ENCODE data around the gene CDC42BPA.

- TF ChIP-seq ARNTL (CRISPR knock-in tag; IDR thresholded peaks at IDR 0.05; ENCODE audit: borderline replicate concordance, low read depth), result no peak
- no peak for TF ChIP-seq SNAI2 (CRISPR knock-in tag; IDR thresholded peaks at IDR 0.05)
- TF ChIP-seq, protein P1, sequence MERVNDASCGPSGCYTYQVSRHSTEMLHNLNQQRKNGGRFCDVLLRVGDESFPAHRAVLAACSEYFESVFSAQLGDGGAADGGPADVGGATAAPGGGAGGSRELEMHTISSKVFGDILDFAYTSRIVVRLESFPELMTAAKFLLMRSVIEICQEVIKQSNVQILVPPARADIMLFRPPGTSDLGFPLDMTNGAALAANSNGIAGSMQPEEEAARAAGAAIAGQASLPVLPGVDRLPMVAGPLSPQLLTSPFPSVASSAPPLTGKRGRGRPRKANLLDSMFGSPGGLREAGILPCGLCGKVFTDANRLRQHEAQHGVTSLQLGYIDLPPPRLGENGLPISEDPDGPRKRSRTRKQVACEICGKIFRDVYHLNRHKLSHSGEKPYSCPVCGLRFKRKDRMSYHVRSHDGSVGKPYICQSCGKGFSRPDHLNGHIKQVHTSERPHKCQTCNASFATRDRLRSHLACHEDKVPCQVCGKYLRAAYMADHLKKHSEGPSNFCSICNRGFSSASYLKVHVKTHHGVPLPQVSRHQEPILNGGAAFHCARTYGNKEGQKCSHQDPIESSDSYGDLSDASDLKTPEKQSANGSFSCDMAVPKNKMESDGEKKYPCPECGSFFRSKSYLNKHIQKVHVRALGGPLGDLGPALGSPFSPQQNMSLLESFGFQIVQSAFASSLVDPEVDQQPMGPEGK (CRISPR knock-in tag; IDR thresholded peaks at IDR 0.05; ENCODE audit: borderline replicate concordance), result no peak
- no peak for TF ChIP-seq CSDC2 (CRISPR knock-in tag; IDR thresholded peaks at IDR 0.05)
- TF ChIP-seq TCF4 (CRISPR knock-in tag; IDR thresholded peaks at IDR 0.05; ENCODE audit: borderline replicate concordance), result no peak
- no peak for TF ChIP-seq ISL1 (CRISPR knock-in tag; IDR thresholded peaks at IDR 0.05)
- TF ChIP-seq PPARA (CRISPR knock-in tag; IDR thresholded peaks at IDR 0.05; ENCODE audit: borderline replicate concordance), result no peak
- TF ChIP-seq ZNF70 (CRISPR knock-in tag; IDR thresholded peaks at IDR 0.05), result no peak
- no peak for TF ChIP-seq GLIS3 (CRISPR knock-in tag; IDR thresholded peaks at IDR 0.05)
- no peak for TF ChIP-seq RARB (CRISPR knock-in tag; IDR thresholded peaks at IDR 0.05)
- no peak for TF ChIP-seq OSR1 (CRISPR knock-in tag; IDR thresholded peaks at IDR 0.05)
Observed at GRCh38 chr1:226985239-226985838, 333.0 kb downstream of the CDC42BPA start.
